HCT116 (cell line): ENCODE results near the gene OR2G6.
"Not testable (repeated sequence)": the region's sequence is repeated elsewhere in the genome, so short reads cannot be mapped to it uniquely, and the experiment has no call there.

ENCODE experiments used
- CTCF ChIP-seq, 3 experiments: fragments of 200-600 bp in 1 of 3; sonication (generic) in 1 of 3; IDR thresholded peaks in 2 of 3; conservative IDR thresholded peaks in 1 of 3; 2 replicates each; pipeline ENCODE4 v1.5.1; 2012 to 2017; ENCODE audit warnings: low read depth in 2 of 3, low read length in 2 of 3, antibody characterized with exemption in 1 of 3, borderline replicate concordance in 1 of 3, control low read depth in 1 of 3, mild to moderate bottlenecking in 1 of 3, mixed read lengths in 1 of 3, mixed run types in 1 of 3, moderate library complexity in 1 of 3; ENCODE audit not compliant: insufficient read depth in 1 of 3
- JUND ChIP-seq: IDR thresholded peaks from 2 replicates; pipeline ENCODE4 v1.6.1; 2012
- POLR2A ChIP-seq: IDR thresholded peaks from 2 replicates; pipeline ENCODE4 v1.7.0; 2011; ENCODE audit warnings: borderline replicate concordance; ENCODE audit not compliant: insufficient read depth, insufficient read length; ENCODE audit errors: extremely low read depth
- TCF7L2 ChIP-seq: IDR thresholded peaks from 2 replicates; pipeline ENCODE4 v1.7.0; 2011; ENCODE audit warnings: borderline replicate concordance, inconsistent platforms; ENCODE audit not compliant: insufficient read depth, insufficient read length; ENCODE audit errors: extremely low read depth
- TF ChIP-seq, protein P1 (sequence below): IDR thresholded peaks from 2 replicates; pipeline ENCODE4 v1.6.1; 2012

DNA sequence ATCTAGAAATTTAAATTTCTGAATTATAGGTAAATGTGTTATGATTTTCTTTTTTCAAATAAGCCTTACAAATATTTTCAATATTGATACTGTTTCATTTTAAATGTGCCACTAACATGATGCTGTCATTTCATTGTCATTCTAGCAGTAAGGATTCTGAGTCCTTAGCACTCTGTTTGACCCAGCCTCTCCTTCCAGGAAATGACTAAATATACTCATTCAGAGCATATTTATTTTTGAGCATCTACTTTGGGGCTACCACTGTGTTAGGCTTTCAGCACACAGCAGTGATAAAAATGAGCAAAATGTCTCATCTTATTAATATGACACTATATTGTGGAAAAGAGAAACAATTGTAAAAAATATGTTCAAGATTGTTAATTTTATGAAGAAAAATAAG is 2.3 kb downstream of the OR2G6 start:
- not testable (repeated sequence) for TF ChIP-seq POLR2A; CTCF (IDR thresholded peaks at IDR 0.05 in 2 of 3, conservative IDR thresholded peaks at IDR 0.05 in 1 of 3; ENCODE audit: borderline replicate concordance in 1 of 3, insufficient read depth in 1 of 3, low read depth in 2 of 3, low read length in 2 of 3); TCF7L2; JUND
- TF ChIP-seq, protein P1, sequence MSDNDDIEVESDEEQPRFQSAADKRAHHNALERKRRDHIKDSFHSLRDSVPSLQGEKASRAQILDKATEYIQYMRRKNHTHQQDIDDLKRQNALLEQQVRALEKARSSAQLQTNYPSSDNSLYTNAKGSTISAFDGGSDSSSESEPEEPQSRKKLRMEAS: not testable (repeated sequence)
